GM12872 (cell line): ENCODE results near the gene OGA.

Source experiments
- CTCF ChIP-seq: IDR thresholded peaks from 3 replicates; pipeline ENCODE4 v1.5.1; 2011; ENCODE audit warnings: low read depth, mild to moderate bottlenecking, low read length, moderate library complexity; ENCODE audit not compliant: insufficient read depth

Gene OGA

GRCh38 chr10:101840741-101841453 is 22.7 kb upstream of the OGA start:
- peak; percentile 98 for TF ChIP-seq CTCF

DNA sequence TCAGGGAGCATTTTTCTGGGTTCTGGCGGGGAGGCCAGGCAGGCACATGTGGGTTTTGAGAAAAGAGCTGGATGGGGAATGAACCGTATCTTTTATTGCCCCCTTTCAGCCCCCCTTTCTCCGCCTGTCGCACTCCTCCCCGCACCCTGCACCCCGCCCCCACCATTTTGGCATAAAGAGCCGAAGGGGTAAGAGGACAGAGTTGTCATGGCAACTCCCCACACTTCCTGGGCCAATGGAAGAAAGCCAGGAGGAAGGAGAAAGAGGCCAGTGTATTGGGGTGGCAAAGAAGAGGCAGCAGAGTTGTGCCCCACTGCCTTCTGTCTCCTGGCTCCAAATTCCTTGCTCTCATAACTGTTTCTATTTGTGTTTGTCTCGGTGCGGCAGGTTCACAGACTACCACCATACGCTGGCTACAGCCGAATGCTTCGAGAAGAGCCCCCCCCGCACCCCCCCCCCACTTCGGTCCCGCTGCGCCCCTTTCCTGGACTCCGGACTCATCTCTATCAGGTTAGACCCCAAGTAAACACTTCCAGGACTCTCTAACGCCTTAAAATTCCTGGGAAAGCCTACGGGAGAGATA is 21.9 kb upstream of the OGA start:
- TF ChIP-seq CTCF, result no peak

DNA sequence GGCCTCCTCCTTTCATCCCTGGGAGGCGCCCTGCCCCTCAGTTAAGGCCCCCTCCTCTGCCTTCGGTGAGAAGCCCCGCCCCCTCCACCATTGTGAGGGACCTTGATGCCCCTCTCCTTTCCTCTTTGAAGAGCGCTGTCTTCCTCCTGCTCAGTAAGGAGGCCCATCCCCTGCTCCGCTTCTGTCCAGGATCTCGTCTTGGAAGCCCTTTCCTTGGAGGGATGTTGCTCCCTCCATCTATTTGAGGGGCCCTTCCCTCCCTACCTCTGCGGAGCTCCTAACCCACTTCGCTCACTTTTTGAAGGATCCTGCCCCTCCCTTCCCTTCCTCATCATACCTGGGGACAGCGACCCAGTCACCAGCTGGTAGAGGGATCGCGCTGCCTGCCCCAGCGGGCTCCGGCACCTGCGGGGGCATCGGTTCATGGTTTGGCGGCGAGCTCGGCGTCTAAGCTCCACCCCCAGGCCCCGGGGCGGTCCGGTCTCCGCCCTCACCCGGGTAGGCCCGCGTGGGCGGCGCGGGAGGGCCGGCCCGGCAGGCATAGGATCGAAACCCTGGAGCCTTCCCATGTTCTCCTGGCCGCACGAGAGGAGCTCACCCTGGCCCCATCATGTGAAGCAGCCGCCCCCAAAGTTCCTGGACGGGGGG is 21.3 kb upstream of the OGA start:
- TF ChIP-seq CTCF, result no peak

DNA sequence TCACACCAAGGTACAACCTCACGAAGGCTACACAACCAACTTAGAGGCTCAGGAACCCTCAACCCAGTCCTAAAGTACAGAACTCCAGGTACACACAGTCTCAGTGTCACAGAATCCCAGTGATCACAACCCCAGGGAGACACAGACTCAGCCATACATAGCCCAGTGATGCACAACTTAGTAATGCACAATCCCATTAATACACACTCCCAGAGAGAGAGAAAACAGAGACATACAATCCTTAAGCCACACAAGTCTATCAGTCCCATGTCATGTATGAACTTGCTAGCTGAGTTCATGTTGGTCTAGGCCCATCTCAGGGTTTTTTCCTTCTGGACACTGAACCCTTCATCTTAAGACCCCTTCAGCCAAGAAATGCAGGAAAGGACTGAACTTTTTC is 20.8 kb upstream of the OGA start:
- no peak for TF ChIP-seq CTCF

DNA sequence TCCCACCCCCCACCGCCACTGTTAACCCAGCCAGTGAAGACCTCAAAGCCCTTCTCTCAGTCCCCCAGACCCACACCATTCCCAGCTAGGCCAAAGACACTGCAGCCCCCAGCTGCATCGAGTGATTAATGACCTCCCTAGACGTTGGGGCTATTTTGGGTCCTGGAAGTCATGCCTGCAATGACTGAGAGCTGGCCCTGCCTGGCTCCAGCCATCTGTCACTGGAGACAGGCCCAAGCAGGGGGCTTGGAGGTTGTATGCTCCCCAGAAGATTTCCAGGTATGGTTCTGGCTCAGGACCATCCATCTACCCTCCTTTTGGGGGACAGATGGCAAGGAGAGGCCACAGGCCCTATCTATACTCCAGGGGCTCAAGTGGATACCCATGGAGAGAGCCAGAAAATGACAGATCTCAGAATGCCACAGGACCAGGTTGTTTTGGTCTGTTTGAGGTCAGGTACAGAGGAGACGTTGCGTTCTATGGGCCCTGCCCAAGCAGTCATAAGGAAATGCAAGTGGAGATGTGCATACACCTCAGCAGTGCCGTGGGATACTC is 20.2 kb upstream of the OGA start:
- no peak for TF ChIP-seq CTCF

- no peak for TF ChIP-seq CTCF
Measured at GRCh38 chr10:101837748-101838147, 19.5 kb upstream of the OGA start.

DNA sequence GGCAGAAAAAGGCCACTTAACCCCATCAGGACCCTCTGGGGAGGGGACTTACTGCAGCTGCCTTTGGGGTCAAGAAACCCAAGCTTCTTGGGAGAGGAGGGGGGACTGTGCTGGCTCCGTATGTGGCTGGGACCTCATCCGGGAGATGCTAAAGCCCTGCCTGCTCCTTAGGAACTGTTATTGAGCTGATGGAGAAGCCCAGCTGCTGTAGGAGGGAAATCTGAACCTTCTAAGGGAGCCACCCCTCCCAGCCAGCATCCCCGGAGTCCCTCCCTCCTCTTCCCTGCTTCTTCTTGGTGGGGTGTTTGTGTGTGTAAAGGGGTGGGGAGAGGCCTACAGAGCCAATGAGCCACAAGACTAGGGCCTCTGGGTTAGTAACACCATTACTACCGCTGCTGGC is 17.1 kb upstream of the OGA start:
- TF ChIP-seq CTCF, result no peak
